Measurements from ENCODE around the gene TWIST2. TPM values are rescaled to one million over a fixed set of nuclear protein-coding genes. Genes with fewer than 3 reads are reported as not detected.

The TWIST2 gene
- total RNA-seq, 1 donor from 2014 or later, result 18.6 TPM

GRCh38 chr2:238810321-238810720 is 37.6 kb upstream of the TWIST2 start:
- H3K9me3 Mint-ChIP-seq, result peaks cover 28% of the 10 kb centered on the region
- H3K36me3 Mint-ChIP-seq, result peaks cover 3% of the 10 kb centered on the region
- no peak overlapping the region for H3K4me3 Mint-ChIP-seq
- TF ChIP-seq CTCF (IDR thresholded peaks at IDR 0.05; ENCODE audit: unreplicated experiment), result no peak
- peaks cover 28% of the 10 kb centered on the region for H3K27me3 Mint-ChIP-seq (ENCODE audit: low read depth)
- no peaks in the 10 kb centered on the region for H3K4me1 Mint-ChIP-seq
- no peak for DNase-seq (ENCODE audit: low spot score in 2 of 2, unreplicated experiment in 2 of 2)
- no peak overlapping the region for H3K27ac Mint-ChIP-seq

- Mint-ChIP-seq H3K9me3 (peaks cover 28% of the 10 kb centered on the region), H3K4me3 (no peak overlapping the region), H3K4me1 (no peaks in the 10 kb centered on the region), H3K27me3 (ENCODE audit: low read depth) (peaks cover 31% of the 10 kb centered on the region), H3K27ac (no peak overlapping the region), H3K36me3 (peaks cover 3% of the 10 kb centered on the region)
- no peak for TF ChIP-seq CTCF (IDR thresholded peaks at IDR 0.05; ENCODE audit: unreplicated experiment)
- DNase-seq (ENCODE audit: low spot score in 2 of 2, unreplicated experiment in 2 of 2), result no peak
Observed at GRCh38 chr2:238811293-238811692, 36.6 kb upstream of the TWIST2 start.

- H3K4me1 Mint-ChIP-seq, result no peaks in the 10 kb centered on the region
- H3K36me3 Mint-ChIP-seq, result peaks cover 3% of the 10 kb centered on the region
- H3K4me3 Mint-ChIP-seq, result no peak overlapping the region
- no peak for DNase-seq (ENCODE audit: low spot score in 2 of 2, unreplicated experiment in 2 of 2)
- TF ChIP-seq CTCF (IDR thresholded peaks at IDR 0.05; ENCODE audit: unreplicated experiment), result no peak
- H3K27me3 Mint-ChIP-seq (ENCODE audit: low read depth), result peaks cover 36% of the 10 kb centered on the region
- peaks cover 28% of the 10 kb centered on the region for H3K9me3 Mint-ChIP-seq
- no peak overlapping the region for H3K27ac Mint-ChIP-seq
Observed at GRCh38 chr2:238811759-238812158, 36.1 kb upstream of the TWIST2 start.

- Mint-ChIP-seq H3K9me3 (peaks cover 21% of the 10 kb centered on the region), H3K27me3 (ENCODE audit: low read depth) (peaks cover 49% of the 10 kb centered on the region), H3K4me3 (no peak overlapping the region), H3K27ac (no peak overlapping the region), H3K36me3 (peaks cover 3% of the 10 kb centered on the region), H3K4me1 (no peaks in the 10 kb centered on the region)
- TF ChIP-seq CTCF (IDR thresholded peaks at IDR 0.05; ENCODE audit: unreplicated experiment), result no peak
- DNase-seq (ENCODE audit: low spot score in 2 of 2, unreplicated experiment in 2 of 2), result no peak
Observed at GRCh38 chr2:238813109-238813508, 34.8 kb upstream of the TWIST2 start.

GRCh38 chr2:238814815-238815214 is 33.1 kb upstream of the TWIST2 start:
- H3K4me1 Mint-ChIP-seq, result no peaks in the 10 kb centered on the region
- no peak for DNase-seq (ENCODE audit: low spot score in 2 of 2, unreplicated experiment in 2 of 2)

More at GRCh38 chr2:238814815-238815214, 33.1 kb upstream of the TWIST2 start:
- no peak overlapping the region for H3K27ac Mint-ChIP-seq
- no peak for TF ChIP-seq CTCF (IDR thresholded peaks at IDR 0.05; ENCODE audit: unreplicated experiment)
- peaks cover 13% of the 10 kb centered on the region for H3K9me3 Mint-ChIP-seq
- no peak overlapping the region for H3K4me3 Mint-ChIP-seq
- peaks cover 65% of the 10 kb centered on the region for H3K27me3 Mint-ChIP-seq (ENCODE audit: low read depth)
- no peaks in the 10 kb centered on the region for H3K36me3 Mint-ChIP-seq
